Measurements from ENCODE around the gene MYO16.

MYO16 gene

DNA sequence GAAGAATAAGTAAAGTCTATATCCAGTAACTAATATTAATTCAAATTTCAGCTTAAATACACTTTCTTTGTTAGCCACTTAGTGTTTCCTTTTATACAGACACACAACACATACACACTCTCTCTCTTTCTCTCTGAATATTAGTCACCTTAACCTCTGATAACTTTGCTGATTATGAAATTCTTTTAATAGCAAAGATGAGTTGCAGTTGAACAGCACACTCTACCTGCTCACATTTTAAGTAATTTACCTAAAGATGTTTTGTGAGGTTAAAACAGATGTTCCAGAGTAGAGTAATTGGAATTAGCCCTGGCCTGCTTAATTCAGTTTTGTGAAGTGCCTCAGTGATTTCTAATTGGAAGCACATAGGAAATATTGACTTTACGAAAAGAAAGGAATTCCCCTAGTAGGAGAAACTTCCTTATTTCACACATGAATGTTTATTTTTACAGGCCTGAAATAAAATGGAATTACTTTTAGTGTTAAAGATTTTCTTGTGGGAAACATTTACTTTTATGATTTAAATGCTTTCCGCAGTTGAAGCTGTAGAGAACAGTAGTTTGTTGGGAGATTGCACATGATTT lies 184.3 kb downstream of the MYO16 start:
- Histone ChIP-seq H3K9me3 (ENCODE audit: control insufficient read depth, low read length) (no peaks in the 10 kb centered on the region), H3K27ac (ENCODE audit: insufficient read depth, low read depth, low read length, poor library complexity, severe bottlenecking) (no peak overlapping the region), H3K4me1 (ENCODE audit: control insufficient read depth, insufficient read depth, low read length) (no peaks in the 10 kb centered on the region), H3K27me3 (ENCODE audit: control insufficient read depth, insufficient read depth, low read length, poor library complexity, severe bottlenecking) (no peaks in the 10 kb centered on the region), H3K4me3 (ENCODE audit: insufficient read depth, low read depth, low read length) (no peak overlapping the region), H3K36me3 (ENCODE audit: control insufficient read depth, insufficient read depth, low read length) (no peaks in the 10 kb centered on the region)
- WGBS, 2 experiments: 100% methylated on average over 1 to 2 of the region's 2 CpGs

DNA sequence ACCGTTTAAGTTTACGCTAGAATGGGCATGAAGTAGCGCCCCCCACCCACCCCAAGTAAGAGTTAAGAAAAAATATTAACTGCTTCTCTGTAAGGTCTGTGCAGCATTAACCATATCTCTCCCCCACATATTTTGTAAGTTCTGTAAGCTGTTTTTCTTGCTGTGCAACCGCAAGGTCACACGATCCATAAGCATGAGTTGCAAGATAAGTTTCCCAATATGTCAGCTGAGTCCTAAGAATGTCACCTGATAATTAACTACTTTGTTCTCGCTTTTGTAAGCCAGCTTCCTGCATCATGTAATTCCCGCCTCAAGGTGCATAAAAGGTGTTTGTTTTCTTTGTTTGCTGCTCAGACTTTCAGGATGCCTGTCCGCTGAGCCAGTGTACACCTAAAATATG lies 187.0 kb downstream of the MYO16 start:
- H3K27ac ChIP-seq (ENCODE audit: insufficient read depth, low read depth, low read length, poor library complexity, severe bottlenecking): no peak overlapping the region
- 95 to 98% methylated on average over 5 to 8 of the region's 8 CpGs for WGBS, 2 experiments
- H3K4me1 ChIP-seq (ENCODE audit: control insufficient read depth, insufficient read depth, low read length): no peaks in the 10 kb centered on the region
- H3K4me3 ChIP-seq (ENCODE audit: insufficient read depth, low read depth, low read length): no peak overlapping the region
- no peaks in the 10 kb centered on the region for H3K36me3 ChIP-seq (ENCODE audit: control insufficient read depth, insufficient read depth, low read length)
- no peaks in the 10 kb centered on the region for H3K9me3 ChIP-seq (ENCODE audit: control insufficient read depth, low read length)
- H3K27me3 ChIP-seq (ENCODE audit: control insufficient read depth, insufficient read depth, low read length, poor library complexity, severe bottlenecking): no peaks in the 10 kb centered on the region

DNA sequence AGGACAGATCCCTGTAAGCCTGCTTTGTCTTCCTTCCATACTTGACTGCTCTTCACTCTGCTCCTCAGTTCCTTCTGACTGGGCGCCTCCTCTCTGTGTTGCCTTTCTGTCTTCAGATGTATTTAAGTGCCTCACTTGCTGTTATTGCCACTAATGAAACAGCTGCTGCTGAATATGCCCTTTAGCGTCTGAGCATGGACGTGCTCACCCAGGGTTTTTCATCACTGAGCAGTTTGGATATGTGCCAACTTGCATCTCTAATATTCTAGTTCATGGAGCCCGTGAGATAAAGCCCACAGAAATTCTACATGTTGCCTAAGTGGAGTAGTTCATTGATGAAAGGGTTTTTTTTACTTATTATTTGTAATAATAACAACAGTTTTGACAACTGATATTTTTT lies 198.2 kb downstream of the MYO16 start:
- Histone ChIP-seq H3K36me3 (ENCODE audit: control insufficient read depth, insufficient read depth, low read length) (no peaks in the 10 kb centered on the region), H3K27me3 (ENCODE audit: control insufficient read depth, insufficient read depth, low read length, poor library complexity, severe bottlenecking) (no peaks in the 10 kb centered on the region), H3K4me1 (ENCODE audit: control insufficient read depth, insufficient read depth, low read length) (no peaks in the 10 kb centered on the region), H3K27ac (ENCODE audit: insufficient read depth, low read depth, low read length, poor library complexity, severe bottlenecking) (no peak overlapping the region), H3K9me3 (ENCODE audit: control insufficient read depth, low read length) (no peaks in the 10 kb centered on the region), H3K4me3 (ENCODE audit: insufficient read depth, low read depth, low read length) (no peak overlapping the region)
- 94 to 98% methylated on average over 4 of the region's 4 CpGs for WGBS, 2 experiments

DNA sequence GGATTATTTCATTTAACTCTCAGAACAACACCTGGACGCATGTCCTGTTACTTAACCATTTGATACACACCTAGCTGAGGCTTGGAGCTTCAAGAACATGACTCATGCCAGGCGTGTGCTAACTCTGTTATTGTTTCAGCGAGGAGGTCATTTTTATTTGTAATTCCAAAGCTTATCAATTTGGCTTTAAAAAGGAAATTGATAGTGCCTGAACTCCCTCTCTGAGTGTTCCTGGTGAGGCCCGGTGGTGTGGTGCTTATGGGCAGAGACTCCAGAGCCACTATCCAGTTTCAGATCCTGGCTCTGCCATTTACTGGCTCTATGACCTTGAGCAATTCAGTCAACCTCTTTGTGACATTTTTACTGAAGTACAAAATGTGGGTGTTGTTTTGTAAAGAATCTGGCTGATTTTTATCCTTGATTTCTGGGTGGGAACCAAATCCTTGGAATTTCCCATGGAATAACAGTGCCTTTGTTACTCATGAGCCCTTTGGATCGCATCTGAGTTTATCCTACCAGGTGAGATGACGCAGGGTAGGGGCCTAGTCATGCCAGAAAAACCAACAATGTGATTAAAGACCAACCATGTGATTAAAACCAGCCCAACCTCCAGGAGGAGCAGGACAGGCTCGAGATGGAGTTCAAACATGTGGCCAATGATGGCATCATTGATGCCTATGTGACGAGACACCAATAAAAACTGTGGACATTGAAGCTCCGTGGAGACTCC lies 198.8 kb downstream of the MYO16 start:
- H3K4me1 ChIP-seq (ENCODE audit: control insufficient read depth, insufficient read depth, low read length): no peaks in the 10 kb centered on the region
- WGBS, 2 experiments: 93 to 94% methylated on average over 9 of the region's 9 CpGs
- H3K27me3 ChIP-seq (ENCODE audit: control insufficient read depth, insufficient read depth, low read length, poor library complexity, severe bottlenecking): no peaks in the 10 kb centered on the region
- no peak overlapping the region for H3K4me3 ChIP-seq (ENCODE audit: insufficient read depth, low read depth, low read length)
- H3K27ac ChIP-seq (ENCODE audit: insufficient read depth, low read depth, low read length, poor library complexity, severe bottlenecking): no peak overlapping the region
- H3K9me3 ChIP-seq (ENCODE audit: control insufficient read depth, low read length): no peaks in the 10 kb centered on the region
- no peaks in the 10 kb centered on the region for H3K36me3 ChIP-seq (ENCODE audit: control insufficient read depth, insufficient read depth, low read length)

DNA sequence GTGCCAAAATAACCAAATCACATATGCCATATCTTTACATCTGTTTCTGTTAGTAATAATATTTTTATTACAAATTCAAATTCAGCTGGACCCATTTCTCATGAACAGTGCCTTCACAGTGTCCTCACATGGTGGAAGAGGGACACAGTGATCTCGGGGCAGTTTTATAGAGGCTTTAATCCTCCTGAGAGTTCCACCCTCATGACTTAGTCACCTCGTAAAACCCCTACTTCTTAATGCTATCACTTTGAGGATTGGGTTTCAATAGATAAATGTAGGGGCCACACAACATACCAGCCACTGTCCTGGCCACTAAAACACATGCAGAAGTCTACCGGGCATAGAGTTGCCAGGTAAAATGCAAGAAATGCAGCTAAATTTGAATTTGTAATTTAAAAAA lies 201.5 kb downstream of the MYO16 start:
- no peak overlapping the region for H3K27ac ChIP-seq (ENCODE audit: insufficient read depth, low read depth, low read length, poor library complexity, severe bottlenecking)
- no peaks in the 10 kb centered on the region for H3K4me1 ChIP-seq (ENCODE audit: control insufficient read depth, insufficient read depth, low read length)
- no peaks in the 10 kb centered on the region for H3K27me3 ChIP-seq (ENCODE audit: control insufficient read depth, insufficient read depth, low read length, poor library complexity, severe bottlenecking)
- 92 to 100% methylated on average over 1 to 3 of the region's 3 CpGs for WGBS, 2 experiments
- no peaks in the 10 kb centered on the region for H3K9me3 ChIP-seq (ENCODE audit: control insufficient read depth, low read length)
- H3K4me3 ChIP-seq (ENCODE audit: insufficient read depth, low read depth, low read length): no peak overlapping the region
- H3K36me3 ChIP-seq (ENCODE audit: control insufficient read depth, insufficient read depth, low read length): no peaks in the 10 kb centered on the region

DNA sequence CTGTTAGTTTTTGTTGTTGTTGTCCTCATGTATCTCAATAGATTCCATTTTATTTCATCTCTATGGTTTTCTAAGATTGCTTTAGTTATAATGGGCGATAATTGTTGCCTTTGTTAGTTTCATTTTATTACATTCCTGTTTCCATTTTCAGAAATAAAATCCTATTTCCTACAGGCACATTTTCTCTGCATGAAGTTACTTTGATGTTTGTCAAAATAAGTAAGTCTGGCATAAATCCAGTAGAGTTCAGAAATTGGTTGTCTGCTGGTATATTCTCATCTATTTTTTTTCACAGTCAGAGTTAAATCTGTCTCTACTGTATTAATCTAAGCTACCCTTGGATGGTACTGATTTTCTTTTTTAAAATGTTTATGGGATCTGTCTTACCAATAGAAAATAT lies 204.1 kb downstream of the MYO16 start:
- no peaks in the 10 kb centered on the region for H3K9me3 ChIP-seq (ENCODE audit: control insufficient read depth, low read length)
- no peak overlapping the region for H3K27ac ChIP-seq (ENCODE audit: insufficient read depth, low read depth, low read length, poor library complexity, severe bottlenecking)
- H3K4me1 ChIP-seq (ENCODE audit: control insufficient read depth, insufficient read depth, low read length): no peaks in the 10 kb centered on the region
- H3K27me3 ChIP-seq (ENCODE audit: control insufficient read depth, insufficient read depth, low read length, poor library complexity, severe bottlenecking): no peaks in the 10 kb centered on the region
- H3K4me3 ChIP-seq (ENCODE audit: insufficient read depth, low read depth, low read length): no peak overlapping the region
- H3K36me3 ChIP-seq (ENCODE audit: control insufficient read depth, insufficient read depth, low read length): no peaks in the 10 kb centered on the region
- WGBS, 2 experiments: no CpG with 5 or more reads among the region's 1 CpG

DNA sequence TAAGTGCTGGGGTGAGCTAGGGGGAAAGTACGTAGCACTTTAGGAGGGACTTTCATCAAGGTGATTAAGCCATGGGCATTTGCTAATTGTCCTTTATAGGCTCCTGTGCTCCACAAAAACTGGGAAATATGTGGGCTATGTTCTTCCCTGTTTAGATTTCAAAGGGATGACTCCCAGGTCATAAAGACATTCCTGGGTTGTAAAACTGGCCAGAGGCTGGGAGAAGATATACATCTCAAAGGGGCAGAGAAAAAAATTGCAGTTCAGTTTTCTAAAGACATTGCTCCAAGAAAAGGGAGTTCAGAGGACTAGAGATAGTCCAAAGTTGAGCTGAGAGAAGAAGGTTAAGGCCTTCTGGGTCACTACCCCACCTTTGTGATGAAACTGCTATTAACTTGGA lies 204.8 kb downstream of the MYO16 start:
- no peaks in the 10 kb centered on the region for H3K27me3 ChIP-seq (ENCODE audit: control insufficient read depth, insufficient read depth, low read length, poor library complexity, severe bottlenecking)
- WGBS, 2 experiments: 86 to 88% methylated on average over 1 of the region's 1 CpG

DNA sequence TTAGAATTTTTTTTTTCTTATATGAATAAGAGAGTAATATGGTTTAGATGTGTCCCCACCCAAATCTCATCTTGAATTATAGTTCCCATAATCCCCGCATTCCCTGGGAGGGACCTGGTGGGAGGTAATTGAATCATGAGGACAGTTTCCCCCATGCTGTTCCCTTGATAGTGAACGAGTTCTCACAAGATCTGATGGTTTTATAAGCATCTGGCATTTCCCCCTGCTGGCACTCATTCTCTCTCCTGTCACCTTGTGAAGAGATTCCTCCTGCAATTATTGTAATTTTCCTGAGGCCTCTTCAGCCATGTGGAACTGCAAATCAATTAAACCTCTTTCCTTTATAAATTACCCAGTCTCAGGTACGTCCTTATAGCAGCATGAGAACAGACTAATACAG lies 205.7 kb downstream of the MYO16 start:
- 72 to 74% methylated on average over 2 to 3 of the region's 3 CpGs for WGBS, 2 experiments
- Histone ChIP-seq H3K9me3 (ENCODE audit: control insufficient read depth, low read length) (no peaks in the 10 kb centered on the region), H3K36me3 (ENCODE audit: control insufficient read depth, insufficient read depth, low read length) (no peaks in the 10 kb centered on the region), H3K27me3 (ENCODE audit: control insufficient read depth, insufficient read depth, low read length, poor library complexity, severe bottlenecking) (no peaks in the 10 kb centered on the region), H3K27ac (ENCODE audit: insufficient read depth, low read depth, low read length, poor library complexity, severe bottlenecking) (no peak overlapping the region), H3K4me1 (ENCODE audit: control insufficient read depth, insufficient read depth, low read length) (no peaks in the 10 kb centered on the region), H3K4me3 (ENCODE audit: insufficient read depth, low read depth, low read length) (no peak overlapping the region)

More for the DNA sequence above, 204.8 kb downstream of the MYO16 start:
- Histone ChIP-seq H3K4me3 (ENCODE audit: insufficient read depth, low read depth, low read length) (no peak overlapping the region), H3K9me3 (ENCODE audit: control insufficient read depth, low read length) (no peaks in the 10 kb centered on the region), H3K27ac (ENCODE audit: insufficient read depth, low read depth, low read length, poor library complexity, severe bottlenecking) (no peak overlapping the region), H3K4me1 (ENCODE audit: control insufficient read depth, insufficient read depth, low read length) (no peaks in the 10 kb centered on the region), H3K36me3 (ENCODE audit: control insufficient read depth, insufficient read depth, low read length) (no peaks in the 10 kb centered on the region)

DNA sequence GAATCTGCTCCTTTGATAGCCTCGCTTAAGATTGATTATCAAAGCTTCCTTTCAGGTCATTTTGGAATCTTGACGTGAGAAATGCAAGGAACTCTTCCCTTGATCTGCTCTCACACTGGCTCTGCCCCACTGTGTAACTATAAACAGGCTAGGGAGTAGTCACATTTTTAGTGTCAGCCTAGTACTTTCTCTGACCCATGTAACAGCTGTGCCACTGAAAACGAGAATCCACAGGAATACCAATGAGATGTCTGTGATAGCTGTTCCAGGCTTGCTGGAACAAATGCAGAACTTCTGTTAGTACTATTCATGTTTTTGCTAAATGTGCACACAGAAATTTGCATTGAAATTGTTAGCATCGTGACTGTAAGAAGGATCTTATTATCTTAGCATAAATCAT lies 221.3 kb downstream of the MYO16 start:
- no peaks in the 10 kb centered on the region for H3K27me3 ChIP-seq (ENCODE audit: control insufficient read depth, insufficient read depth, low read length, poor library complexity, severe bottlenecking)
- no peaks in the 10 kb centered on the region for H3K36me3 ChIP-seq (ENCODE audit: control insufficient read depth, insufficient read depth, low read length)
- WGBS, 2 experiments: 78 to 81% methylated on average over 3 to 4 of the region's 4 CpGs
- H3K27ac ChIP-seq (ENCODE audit: insufficient read depth, low read depth, low read length, poor library complexity, severe bottlenecking): no peak overlapping the region
- H3K9me3 ChIP-seq (ENCODE audit: control insufficient read depth, low read length): no peaks in the 10 kb centered on the region
- no peak overlapping the region for H3K4me3 ChIP-seq (ENCODE audit: insufficient read depth, low read depth, low read length)
- H3K4me1 ChIP-seq (ENCODE audit: control insufficient read depth, insufficient read depth, low read length): no peaks in the 10 kb centered on the region

DNA sequence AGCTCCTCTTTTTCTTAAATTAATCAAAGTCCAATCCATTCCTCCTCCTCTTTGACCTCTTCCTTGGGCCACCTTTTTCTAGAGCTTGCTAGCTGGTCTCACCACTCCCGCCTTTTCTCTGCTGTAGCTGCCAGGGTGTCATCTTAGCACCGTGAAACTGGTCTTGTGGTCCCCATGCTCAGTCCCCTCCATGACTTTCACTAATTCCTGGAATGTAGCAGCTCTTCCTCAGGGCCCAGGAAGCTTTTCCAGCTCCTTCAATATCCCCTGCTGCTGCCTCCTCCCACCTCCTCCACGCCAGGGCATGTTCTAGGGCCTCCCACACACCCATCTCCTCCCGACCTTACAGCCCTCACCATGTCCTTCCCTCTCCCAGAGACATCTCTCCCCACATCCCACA lies 222.2 kb downstream of the MYO16 start:
- Histone ChIP-seq H3K9me3 (ENCODE audit: control insufficient read depth, low read length) (no peaks in the 10 kb centered on the region), H3K4me1 (ENCODE audit: control insufficient read depth, insufficient read depth, low read length) (no peaks in the 10 kb centered on the region), H3K27ac (ENCODE audit: insufficient read depth, low read depth, low read length, poor library complexity, severe bottlenecking) (no peak overlapping the region), H3K4me3 (ENCODE audit: insufficient read depth, low read depth, low read length) (no peak overlapping the region), H3K27me3 (ENCODE audit: control insufficient read depth, insufficient read depth, low read length, poor library complexity, severe bottlenecking) (no peaks in the 10 kb centered on the region), H3K36me3 (ENCODE audit: control insufficient read depth, insufficient read depth, low read length) (no peaks in the 10 kb centered on the region)
- 69 to 73% methylated on average over 4 of the region's 4 CpGs for WGBS, 2 experiments

Data from ectodermal cell (in vitro differentiated cells).